HPDE6-E6E7 (cell line): ENCODE measurements around the gene NDUFB1.

Experiments used
- DNase-seq: peaks from one replicate; pipeline ENCODE4 v3.0.0; 2011; ENCODE audit warnings: missing footprints; ENCODE audit errors: extremely low spot score

NDUFB1 gene

DNA sequence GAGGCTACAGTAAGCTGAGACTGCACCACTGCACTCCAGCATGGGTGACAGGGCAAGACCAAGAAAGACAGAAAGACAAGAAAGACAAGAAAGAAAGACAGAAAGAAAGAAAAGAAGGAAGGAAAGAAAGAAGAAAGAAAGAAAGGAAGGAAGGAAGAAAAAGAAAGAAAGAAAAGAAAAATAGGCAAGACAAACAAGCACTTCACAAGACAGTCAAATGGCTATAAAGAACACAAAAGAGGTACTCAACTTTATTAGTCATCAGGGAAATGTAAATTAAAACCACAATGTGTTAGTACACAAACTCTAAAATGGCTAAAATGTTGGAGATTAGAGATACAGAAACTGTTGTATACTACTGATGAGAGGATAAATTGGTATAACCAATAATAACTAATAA lies 21.7 kb downstream of the NDUFB1 start:
- no peak for DNase-seq

GRCh38 chr14:92093320-92093719 lies 28.2 kb downstream of the NDUFB1 start:
- DNase-seq, result no peak

- DNase-seq, result no peak
These were observed 33.0 kb downstream of the NDUFB1 start for GRCh38 chr14:92088494-92088893.

DNA sequence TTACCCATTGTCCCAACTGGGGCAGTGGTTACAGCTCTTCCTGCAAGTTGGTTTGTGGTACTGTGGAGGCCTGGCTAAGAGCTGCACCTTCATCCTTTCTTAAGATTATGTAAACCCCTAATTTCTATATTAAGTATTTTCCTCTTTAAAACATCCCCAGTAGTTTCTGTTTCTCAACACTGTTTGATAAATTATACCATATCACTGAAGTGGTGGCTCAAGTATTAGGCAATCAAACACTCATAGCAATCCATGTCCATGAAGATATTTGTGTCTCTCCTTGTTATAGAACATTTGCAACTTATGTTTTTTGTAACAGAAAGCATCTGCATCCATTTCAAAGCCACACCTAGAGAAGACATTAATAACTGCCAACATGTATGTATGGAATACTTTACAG lies 47.0 kb downstream of the NDUFB1 start:
- no peak for DNase-seq
